ENCODE results near the gene OPRM1. TPM values are rescaled to one million over a fixed set of nuclear protein-coding genes. Genes with fewer than 3 reads are reported as not detected.

OPRM1 gene
- total and polyA plus RNA-seq, 4 donors: not detected

- H3K4me3 ChIP-seq (ENCODE audit: low read depth in 1 of 3, low read length in 3 of 3): no peak overlapping the region
- no peaks in the 10 kb centered on the region for H3K9me3 ChIP-seq (ENCODE audit: control insufficient read depth in 4 of 4, low read length in 3 of 4)
- no peak overlapping the region for H3K9ac ChIP-seq (ENCODE audit: low read depth in 1 of 2, low read length in 2 of 2)
- H3K27me3 ChIP-seq (ENCODE audit: control insufficient read depth in 4 of 4, insufficient read depth in 4 of 4, low read length in 3 of 4): no peaks in the 10 kb centered on the region
- no peaks in the 10 kb centered on the region for H3K36me3 ChIP-seq (ENCODE audit: control insufficient read depth in 4 of 4, insufficient read depth in 3 of 4, low read depth in 1 of 4, low read length in 3 of 4)
- TF ChIP-seq SP1 (IDR thresholded peaks at IDR 0.05): no peak
- TF ChIP-seq, protein P1, sequence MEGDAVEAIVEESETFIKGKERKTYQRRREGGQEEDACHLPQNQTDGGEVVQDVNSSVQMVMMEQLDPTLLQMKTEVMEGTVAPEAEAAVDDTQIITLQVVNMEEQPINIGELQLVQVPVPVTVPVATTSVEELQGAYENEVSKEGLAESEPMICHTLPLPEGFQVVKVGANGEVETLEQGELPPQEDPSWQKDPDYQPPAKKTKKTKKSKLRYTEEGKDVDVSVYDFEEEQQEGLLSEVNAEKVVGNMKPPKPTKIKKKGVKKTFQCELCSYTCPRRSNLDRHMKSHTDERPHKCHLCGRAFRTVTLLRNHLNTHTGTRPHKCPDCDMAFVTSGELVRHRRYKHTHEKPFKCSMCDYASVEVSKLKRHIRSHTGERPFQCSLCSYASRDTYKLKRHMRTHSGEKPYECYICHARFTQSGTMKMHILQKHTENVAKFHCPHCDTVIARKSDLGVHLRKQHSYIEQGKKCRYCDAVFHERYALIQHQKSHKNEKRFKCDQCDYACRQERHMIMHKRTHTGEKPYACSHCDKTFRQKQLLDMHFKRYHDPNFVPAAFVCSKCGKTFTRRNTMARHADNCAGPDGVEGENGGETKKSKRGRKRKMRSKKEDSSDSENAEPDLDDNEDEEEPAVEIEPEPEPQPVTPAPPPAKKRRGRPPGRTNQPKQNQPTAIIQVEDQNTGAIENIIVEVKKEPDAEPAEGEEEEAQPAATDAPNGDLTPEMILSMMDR (IDR thresholded peaks at IDR 0.05; ENCODE audit: low read depth, low read length, missing input control): no peak
- TF ChIP-seq MAX (IDR thresholded peaks at IDR 0.05): no peak
- TF ChIP-seq, protein P2, sequence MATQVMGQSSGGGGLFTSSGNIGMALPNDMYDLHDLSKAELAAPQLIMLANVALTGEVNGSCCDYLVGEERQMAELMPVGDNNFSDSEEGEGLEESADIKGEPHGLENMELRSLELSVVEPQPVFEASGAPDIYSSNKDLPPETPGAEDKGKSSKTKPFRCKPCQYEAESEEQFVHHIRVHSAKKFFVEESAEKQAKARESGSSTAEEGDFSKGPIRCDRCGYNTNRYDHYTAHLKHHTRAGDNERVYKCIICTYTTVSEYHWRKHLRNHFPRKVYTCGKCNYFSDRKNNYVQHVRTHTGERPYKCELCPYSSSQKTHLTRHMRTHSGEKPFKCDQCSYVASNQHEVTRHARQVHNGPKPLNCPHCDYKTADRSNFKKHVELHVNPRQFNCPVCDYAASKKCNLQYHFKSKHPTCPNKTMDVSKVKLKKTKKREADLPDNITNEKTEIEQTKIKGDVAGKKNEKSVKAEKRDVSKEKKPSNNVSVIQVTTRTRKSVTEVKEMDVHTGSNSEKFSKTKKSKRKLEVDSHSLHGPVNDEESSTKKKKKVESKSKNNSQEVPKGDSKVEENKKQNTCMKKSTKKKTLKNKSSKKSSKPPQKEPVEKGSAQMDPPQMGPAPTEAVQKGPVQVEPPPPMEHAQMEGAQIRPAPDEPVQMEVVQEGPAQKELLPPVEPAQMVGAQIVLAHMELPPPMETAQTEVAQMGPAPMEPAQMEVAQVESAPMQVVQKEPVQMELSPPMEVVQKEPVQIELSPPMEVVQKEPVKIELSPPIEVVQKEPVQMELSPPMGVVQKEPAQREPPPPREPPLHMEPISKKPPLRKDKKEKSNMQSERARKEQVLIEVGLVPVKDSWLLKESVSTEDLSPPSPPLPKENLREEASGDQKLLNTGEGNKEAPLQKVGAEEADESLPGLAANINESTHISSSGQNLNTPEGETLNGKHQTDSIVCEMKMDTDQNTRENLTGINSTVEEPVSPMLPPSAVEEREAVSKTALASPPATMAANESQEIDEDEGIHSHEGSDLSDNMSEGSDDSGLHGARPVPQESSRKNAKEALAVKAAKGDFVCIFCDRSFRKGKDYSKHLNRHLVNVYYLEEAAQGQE (IDR thresholded peaks at IDR 0.05): no peak
- TF ChIP-seq TAF1 (conservative IDR thresholded peaks at IDR 0.05): no peak
- no peak for TF ChIP-seq NR2F2 (IDR thresholded peaks at IDR 0.05)
- no peak for TF ChIP-seq HNF4G (IDR thresholded peaks at IDR 0.05)
- H3K4me1 ChIP-seq (ENCODE audit: control insufficient read depth in 4 of 4, insufficient read depth in 4 of 4, low read length in 3 of 4): no peaks in the 10 kb centered on the region
- 86% methylated on average over 7 of the region's 7 CpGs for WGBS
- no peak overlapping the region for H3K27ac ChIP-seq (ENCODE audit: low read depth in 1 of 2, low read length in 2 of 2)
- no peak for DNase-seq (ENCODE audit: low spot score)
Measured at GRCh38 chr6:154261688-154262397, 222.8 kb downstream of the OPRM1 start.

- no peak for DNase-seq (ENCODE audit: low spot score)
- no peaks in the 10 kb centered on the region for H3K9me3 ChIP-seq (ENCODE audit: control insufficient read depth in 4 of 4, low read length in 3 of 4)
- H3K9ac ChIP-seq (ENCODE audit: low read depth in 1 of 2, low read length in 2 of 2): no peak overlapping the region
- H3K4me1 ChIP-seq (ENCODE audit: control insufficient read depth in 4 of 4, insufficient read depth in 4 of 4, low read length in 3 of 4): no peaks in the 10 kb centered on the region
- H3K27me3 ChIP-seq (ENCODE audit: control insufficient read depth in 4 of 4, insufficient read depth in 4 of 4, low read length in 3 of 4): no peaks in the 10 kb centered on the region
- no peak overlapping the region for H3K27ac ChIP-seq (ENCODE audit: low read depth in 1 of 2, low read length in 2 of 2)
- no peak overlapping the region for H3K4me3 ChIP-seq (ENCODE audit: low read depth in 1 of 3, low read length in 3 of 3)
- H3K36me3 ChIP-seq (ENCODE audit: control insufficient read depth in 4 of 4, insufficient read depth in 3 of 4, low read depth in 1 of 4, low read length in 3 of 4): no peaks in the 10 kb centered on the region
- TF ChIP-seq EGR1 (IDR thresholded peaks at IDR 0.05; ENCODE audit: low read depth in 2 of 2) (no peak), ZBTB33 (IDR thresholded peaks at IDR 0.05) (no peak), GABPA (IDR thresholded peaks at IDR 0.05 in 1 of 2, conservative IDR thresholded peaks at IDR 0.05 in 1 of 2) (no peak), SP1 (IDR thresholded peaks at IDR 0.05) (no peak), YY1 (IDR thresholded peaks at IDR 0.05) (no peak), JUND (IDR thresholded peaks at IDR 0.05) (no peak), FOXA1 (IDR thresholded peaks at IDR 0.05) (no peak), MAX (IDR thresholded peaks at IDR 0.05) (no peak), TAF1 (conservative IDR thresholded peaks at IDR 0.05) (no peak), HNF4G (IDR thresholded peaks at IDR 0.05) (no peak), HNF4A (conservative IDR thresholded peaks at IDR 0.05) (no peak), NR2F2 (IDR thresholded peaks at IDR 0.05) (no peak), RXRA (IDR thresholded peaks at IDR 0.05) (no peak), RAD21 (IDR thresholded peaks at IDR 0.05) (no peak)
- TF ChIP-seq, protein P2 (IDR thresholded peaks at IDR 0.05): no peak
- TF ChIP-seq, protein P1 (IDR thresholded peaks at IDR 0.05; ENCODE audit: low read depth, low read length, missing input control): no peak
Measured at GRCh38 chr6:154266560-154267099, 227.6 kb downstream of the OPRM1 start.

Measured in liver (tissue), 9 donors.